GM18507 (cell line): ENCODE results near the gene UNKL.

Experiments
- DNase-seq: peaks from one replicate; pipeline ENCODE4 v3.0.0; 2011; ENCODE audit warnings: low read depth; ENCODE audit not compliant: insufficient read length; ENCODE audit errors: extremely low spot score
- FAIRE-seq: peaks from 2 replicates; lab custom pipeline; 2011; peaks lifted over from hg19 to GRCh38; lab: Jason Lieb, UNC

Gene UNKL

GRCh38 chr16:1433263-1433560, 18.7 kb upstream of the UNKL start:
- FAIRE-seq: no peak

GRCh38 chr16:1432388-1433262, 18.1 kb upstream of the UNKL start:
- no peak for DNase-seq
- FAIRE-seq: no peak

More at GRCh38 chr16:1433263-1433560, 18.7 kb upstream of the UNKL start:
- DNase-seq: no peak

- FAIRE-seq (no peak), DNase-seq (no peak)
These were observed 17.2 kb upstream of the UNKL start for GRCh38 chr16:1431497-1432270.

GRCh38 chr16:1430759-1431496, 16.4 kb upstream of the UNKL start, which contains the start of gene PERCC1:
Gene PERCC1 (plus strand): TSS chr16:1431078. CDS start chr16:1432594, 1,516 bp downstream.
- FAIRE-seq: no peak

GRCh38 chr16:1430214-1430758, 15.8 kb upstream of the UNKL start:
- no peak for DNase-seq
- no peak for FAIRE-seq

More at GRCh38 chr16:1430759-1431496, 16.4 kb upstream of the UNKL start, which contains the start of gene PERCC1:
- no peak for DNase-seq

GRCh38 chr16:1429631-1430030, 15.1 kb upstream of the UNKL start:
- FAIRE-seq: no peak
- no peak for DNase-seq

- DNase-seq (no peak), FAIRE-seq (no peak)
These were observed 14.5 kb upstream of the UNKL start for GRCh38 chr16:1429012-1429411.

GRCh38 chr16:1428511-1428910, 14.0 kb upstream of the UNKL start:
- FAIRE-seq (no peak), DNase-seq (no peak)

- DNase-seq: no peak
- FAIRE-seq: no peak
These were observed 13.3 kb upstream of the UNKL start for GRCh38 chr16:1427473-1428461.

- DNase-seq (no peak), FAIRE-seq (no peak)
These were observed 12.4 kb upstream of the UNKL start for GRCh38 chr16:1426734-1427471.

- no peak for FAIRE-seq
- no peak for DNase-seq
These were observed 11.3 kb upstream of the UNKL start for GRCh38 chr16:1425616-1426370.

GRCh38 chr16:1424028-1424427, 9.5 kb upstream of the UNKL start:
- DNase-seq (no peak), FAIRE-seq (no peak)

GRCh38 chr16:1422076-1422475, 7.6 kb upstream of the UNKL start:
- DNase-seq (no peak), FAIRE-seq (no peak)

- DNase-seq (no peak), FAIRE-seq (no peak)
These were observed 5.6 kb upstream of the UNKL start for GRCh38 chr16:1420111-1420539.

GRCh38 chr16:1416521-1416941, 2.0 kb upstream of the UNKL start:
- FAIRE-seq: no peak
- DNase-seq: no peak

GRCh38 chr16:1413684-1414531, 596 bp downstream of the UNKL start:
- FAIRE-seq (no peak), DNase-seq (no peak)
